ENCODE measurements around the gene UCN.
A peak's percentile ranks its signal among the peaks of the same experiment; 100 is the strongest.

UCN gene

GRCh38 chr2:27315122-27315521 lies 6.9 kb upstream of the UCN start:
- Histone ChIP-seq H3K4me3 (ENCODE audit: low read length, poor library complexity, severe bottlenecking) (no peak overlapping the region), H4K20me1 (ENCODE audit: insufficient read depth, low read length, poor library complexity, severe bottlenecking) (no peaks in the 10 kb centered on the region)
- TF ChIP-seq CTCF (conservative IDR thresholded peaks at IDR 0.05; ENCODE audit: low read length) (no peak), EZH2phosphoT487 (IDR thresholded peaks at IDR 0.05; ENCODE audit: borderline replicate concordance) (no peak)

GRCh38 chr2:27314709-27315108 lies 6.5 kb upstream of the UCN start:
- Histone ChIP-seq H4K20me1 (ENCODE audit: insufficient read depth, low read length, poor library complexity, severe bottlenecking) (no peaks in the 10 kb centered on the region), H3K36me3 (ENCODE audit: insufficient read depth, low read length) (no peaks in the 10 kb centered on the region), H3K79me2 (ENCODE audit: insufficient read depth, low read length) (no peaks in the 10 kb centered on the region), H3K4me2 (ENCODE audit: low read depth, low read length, poor library complexity, severe bottlenecking) (peak overlapping the region; percentile 20), H3K9me2 (replicated peaks; ENCODE audit: low read depth, low read length) (no peaks in the 10 kb centered on the region), H3K9me3 (ENCODE audit: insufficient read depth, low read depth, low read length) (no peaks in the 10 kb centered on the region), H3F3A (ENCODE audit: low read depth) (no peaks in the 10 kb centered on the region), H2AFZ (ENCODE audit: low read length) (no peak overlapping the region), H3K4me1 (ENCODE audit: insufficient read depth, low read length, poor library complexity, severe bottlenecking) (peaks cover 9% of the 10 kb centered on the region), H3K27me3 (ENCODE audit: insufficient read depth, low read length, poor library complexity, severe bottlenecking) (no peaks in the 10 kb centered on the region), H3K9ac (ENCODE audit: low read depth, low read length, poor library complexity, severe bottlenecking) (no peak overlapping the region), H3K4me3 (ENCODE audit: low read length, poor library complexity, severe bottlenecking) (no peak overlapping the region)
- TF ChIP-seq CTCF (conservative IDR thresholded peaks at IDR 0.05; ENCODE audit: low read length) (no peak), EZH2phosphoT487 (IDR thresholded peaks at IDR 0.05; ENCODE audit: borderline replicate concordance) (no peak)

More at GRCh38 chr2:27315122-27315521, 6.9 kb upstream of the UCN start:
- Histone ChIP-seq H3K9me3 (ENCODE audit: insufficient read depth, low read depth, low read length) (no peaks in the 10 kb centered on the region), H2AFZ (ENCODE audit: low read length) (no peak overlapping the region), H3K36me3 (ENCODE audit: insufficient read depth, low read length) (no peaks in the 10 kb centered on the region), H3K79me2 (ENCODE audit: insufficient read depth, low read length) (no peaks in the 10 kb centered on the region), H3K27me3 (ENCODE audit: insufficient read depth, low read length, poor library complexity, severe bottlenecking) (no peaks in the 10 kb centered on the region), H3K9ac (ENCODE audit: low read depth, low read length, poor library complexity, severe bottlenecking) (no peak overlapping the region), H3F3A (ENCODE audit: low read depth) (no peaks in the 10 kb centered on the region), H3K4me1 (ENCODE audit: insufficient read depth, low read length, poor library complexity, severe bottlenecking) (peaks cover 9% of the 10 kb centered on the region), H3K9me2 (replicated peaks; ENCODE audit: low read depth, low read length) (no peaks in the 10 kb centered on the region), H3K4me2 (ENCODE audit: low read depth, low read length, poor library complexity, severe bottlenecking) (peak overlapping the region; percentile 20)

- Histone ChIP-seq H3K9ac (ENCODE audit: low read depth, low read length, poor library complexity, severe bottlenecking) (no peak overlapping the region), H3K4me3 (ENCODE audit: low read length, poor library complexity, severe bottlenecking) (no peak overlapping the region), H3K4me2 (ENCODE audit: low read depth, low read length, poor library complexity, severe bottlenecking) (peak overlapping the region; percentile 20), H3K9me3 (ENCODE audit: insufficient read depth, low read depth, low read length) (no peaks in the 10 kb centered on the region), H3K79me2 (ENCODE audit: insufficient read depth, low read length) (no peaks in the 10 kb centered on the region), H3K9me2 (replicated peaks; ENCODE audit: low read depth, low read length) (no peaks in the 10 kb centered on the region), H3K36me3 (ENCODE audit: insufficient read depth, low read length) (no peaks in the 10 kb centered on the region), H3K27me3 (ENCODE audit: insufficient read depth, low read length, poor library complexity, severe bottlenecking) (no peaks in the 10 kb centered on the region), H4K20me1 (ENCODE audit: insufficient read depth, low read length, poor library complexity, severe bottlenecking) (no peaks in the 10 kb centered on the region), H3K4me1 (ENCODE audit: insufficient read depth, low read length, poor library complexity, severe bottlenecking) (peaks cover 9% of the 10 kb centered on the region), H3F3A (ENCODE audit: low read depth) (no peaks in the 10 kb centered on the region), H2AFZ (ENCODE audit: low read length) (no peak overlapping the region)
- TF ChIP-seq CTCF (conservative IDR thresholded peaks at IDR 0.05; ENCODE audit: low read length) (no peak), EZH2phosphoT487 (IDR thresholded peaks at IDR 0.05; ENCODE audit: borderline replicate concordance) (no peak)
Observed at GRCh38 chr2:27313882-27314645, 5.8 kb upstream of the UCN start.
